Pancreas (tissue), 10 donors: ENCODE data around the gene TRIO. TPM values are rescaled to one million over a fixed set of nuclear protein-coding genes. Genes with fewer than 3 reads are reported as not detected.

ENCODE experiments used
- ATAC-seq, 4 donors: fragments of 200-7000 bp; cut with Tn5 transposase; one replicate each; pipeline versions ENCODE4 v1.8.0 to v1.9.1; 2020; ENCODE audit warnings: mild to moderate bottlenecking in 4 of 4, moderate library complexity in 4 of 4
- DNase-seq, 6 donors: peaks; one replicate each; pipeline ENCODE4 v3.0.0-alpha.2; 2020
- FAIRE-seq: peaks from 2 replicates; lab custom pipeline; 2012; peaks lifted over from hg19 to GRCh38; lab: Jason Lieb, UNC
- H3K27ac ChIP-seq, 4 donors: fragments of 200-600 bp; sonication (generic); 1 replicate in 3 of 4; 2 replicates in 1 of 4; pipeline versions ENCODE4 v1.5.0 to v1.8.0; 2020
- H3K27me3 ChIP-seq, 4 donors: fragments of 200-600 bp; one replicate each; pipeline ENCODE4 v1.8.0; 2021
- H3K36me3 ChIP-seq, 3 donors: fragments of 200-600 bp; sonication (generic) in 1 of 3; one replicate each; pipeline versions ENCODE4 v1.5.0 to v1.8.0; 2020 to 2021
- H3K4me1 ChIP-seq, 3 donors: fragments of 200-600 bp; one replicate each; pipeline ENCODE4 v1.8.0; 2021
- H3K4me3 ChIP-seq, 4 donors: fragments of 200-600 bp; sonication (generic) in 2 of 4; one replicate each; pipeline versions ENCODE4 v1.5.0 to v1.8.0; 2020 to 2021
- H3K9me3 ChIP-seq, 4 donors: fragments of 200-600 bp; one replicate each; pipeline ENCODE4 v1.8.0; 2021
- CTCF ChIP-seq, 4 donors: fragments of 200-600 bp; sonication (generic) in 3 of 4; IDR thresholded peaks; one replicate each; pipeline versions ENCODE4 v1.5.0 to v1.8.0; 2021; ENCODE audit warnings: antibody characterized with exemption in 4 of 4
- WGBS, 2 donors: extraction: QIAGEN DNeasy Blood & Tissue Kit; methylation state at CpG; one replicate each; pipeline ENCODE4 v1.1.7; 2013; 5-methylcytosine and 5-hydroxymethylcytosine counted together
- intact Hi-C, 3 donors: fragments of 100-400 bp; cut with DNase I; formaldehyde crosslinking; loops; one replicate each; pipeline versions ENCODE4 v1.11.1 to v1.14.2; 2022
- polyA plus RNA-seq, 2 donors: library from polyadenylated mRNA; stranded (reverse); fragments of 200-250 nt; gene quantifications; one replicate each; pipeline ENCODE4 v1.2.3, GENCODE V29; 2013
- total RNA-seq, 6 donors: library from RNA; stranded (reverse); fragmentation: NEBNext Ultra II Directional in 4 of 6; extraction: Animal tissue kit (Norgen Biotek cat#: 25700) in 4 of 6; gene quantifications; one replicate each; pipeline versions ENCODE4 v1.2.1 to v1.2.4, GENCODE V29; 2021 to 2023
- donor health status: healthy with polysubstance abuse.
- donor health status: DM: no; HTN: no; CAD: no; lungs with moderate emphysema.
- donor health status: DM: no; HTN: no; CAD: no.
- donor health status: control.
- donor health status: control.
- donor health status: Bipolar disorder and iron deficiency.
- donor health status: DM: yes; HTN: yes; CAD: no.
- donor health status: DM: no; HTN: no; CAD: no.
- donor health status: DM: no; HTN: no; CAD: no.
- donor health status: DM: yes; HTN: yes; CAD: no.

The TRIO gene
- total and polyA plus RNA-seq, 8 donors = 27.3 to 82.5 (median 38.3) TPM

- Histone ChIP-seq H3K4me3 (no peak overlapping the region), H3K27me3 (no peaks in the 10 kb centered on the region), H3K27ac (no peak overlapping the region), H3K9me3 (no peaks in the 10 kb centered on the region), H3K4me1 (no peaks in the 10 kb centered on the region), H3K36me3 (no peaks in the 10 kb centered on the region)
- intact Hi-C loops = no loop called here
- FAIRE-seq (no peak), DNase-seq (no peak), ATAC-seq (no peak)
- 77 to 79% methylated on average over 4 of the region's 4 CpGs for WGBS, 2 donors
- no peak for TF ChIP-seq CTCF (IDR thresholded peaks at IDR 0.05)
Measured at GRCh38 chr5:14322437-14323187, 179.5 kb downstream of the TRIO start.

- WGBS, 2 donors = 93 to 94% methylated on average over 7 of the region's 7 CpGs
- Histone ChIP-seq H3K9me3 (no peaks in the 10 kb centered on the region), H3K4me1 (no peaks in the 10 kb centered on the region), H3K27ac (no peak overlapping the region), H3K36me3 (no peaks in the 10 kb centered on the region), H3K27me3 (no peaks in the 10 kb centered on the region), H3K4me3 (no peak overlapping the region)
- FAIRE-seq = no peak
- no peak for ATAC-seq
- intact Hi-C loops = no loop called here
- TF ChIP-seq CTCF (IDR thresholded peaks at IDR 0.05) = no peak
- no peak for DNase-seq
Measured at GRCh38 chr5:14323466-14323865, 180.3 kb downstream of the TRIO start.

- ATAC-seq (no peak), FAIRE-seq (no peak), DNase-seq (no peak)
- no peak overlapping the region for H3K4me3 ChIP-seq
- H3K36me3 ChIP-seq = no peaks in the 10 kb centered on the region
- no peaks in the 10 kb centered on the region for H3K27me3 ChIP-seq
- no peaks in the 10 kb centered on the region for H3K9me3 ChIP-seq
- no peaks in the 10 kb centered on the region for H3K4me1 ChIP-seq
- WGBS, 2 donors = 89 to 91% methylated on average over 7 of the region's 7 CpGs
- H3K27ac ChIP-seq = no peak overlapping the region
- intact Hi-C loops = no loop called here
- no peak for TF ChIP-seq CTCF (IDR thresholded peaks at IDR 0.05)
Measured at GRCh38 chr5:14325369-14325768, 182.2 kb downstream of the TRIO start.

GRCh38 chr5:14326035-14326903 is 183.1 kb downstream of the TRIO start:
- ATAC-seq (peak; percentile 69 to 88 (median 80)), FAIRE-seq (no peak), DNase-seq (peak in 1 of 6 donors; percentile 21)
- TF ChIP-seq CTCF (IDR thresholded peaks at IDR 0.05) = peak in 2 of 4 donors; percentile 14 to 16
- 55 to 56% methylated on average over 10 of the region's 10 CpGs for WGBS, 2 donors
- no peaks in the 10 kb centered on the region for H3K36me3 ChIP-seq
- no peaks in the 10 kb centered on the region for H3K4me1 ChIP-seq
- H3K27me3 ChIP-seq = no peaks in the 10 kb centered on the region
- H3K27ac ChIP-seq = no peak overlapping the region
- no peaks in the 10 kb centered on the region for H3K9me3 ChIP-seq
- intact Hi-C loops = no loop called here
- H3K4me3 ChIP-seq = no peak overlapping the region
